HG03439 (cell line): ENCODE measurements around the gene TAB3.
"Not testable (repeated sequence)": the region's sequence is repeated elsewhere in the genome, so short reads cannot be mapped to it uniquely, and the experiment has no call there.

Experiments
- ATAC-seq: cut with Tn5 transposase; IDR thresholded peaks from one replicate; pipeline ENCODE4 v1.9.1; 2021; ENCODE audit warnings: mild to moderate bottlenecking, moderate library complexity; ENCODE audit not compliant: unreplicated experiment

The TAB3 gene

GRCh38 chrX:30822068-30822681, 66.9 kb downstream of the TAB3 start:
- peak; percentile 83 for ATAC-seq

DNA sequence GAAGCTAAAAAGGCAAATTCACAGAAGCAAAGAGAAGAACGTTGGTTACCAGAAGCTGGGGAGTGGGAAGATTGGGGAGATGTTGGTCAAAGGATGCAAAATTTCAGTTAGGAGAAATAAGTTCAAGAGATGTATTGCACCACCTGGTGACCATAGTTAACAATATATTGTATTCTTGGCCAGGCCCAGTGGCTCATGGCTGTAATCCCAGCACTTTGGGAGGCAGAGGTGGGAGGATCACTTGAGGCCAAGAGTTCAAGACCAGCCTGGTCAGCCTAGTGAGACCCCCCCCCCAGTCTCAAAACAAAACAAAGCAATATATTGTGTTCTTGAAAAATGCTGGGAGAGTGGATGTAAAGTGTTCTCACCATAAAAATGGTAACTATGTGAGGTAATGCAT, 67.9 kb downstream of the TAB3 start:
- ATAC-seq, result no peak

DNA sequence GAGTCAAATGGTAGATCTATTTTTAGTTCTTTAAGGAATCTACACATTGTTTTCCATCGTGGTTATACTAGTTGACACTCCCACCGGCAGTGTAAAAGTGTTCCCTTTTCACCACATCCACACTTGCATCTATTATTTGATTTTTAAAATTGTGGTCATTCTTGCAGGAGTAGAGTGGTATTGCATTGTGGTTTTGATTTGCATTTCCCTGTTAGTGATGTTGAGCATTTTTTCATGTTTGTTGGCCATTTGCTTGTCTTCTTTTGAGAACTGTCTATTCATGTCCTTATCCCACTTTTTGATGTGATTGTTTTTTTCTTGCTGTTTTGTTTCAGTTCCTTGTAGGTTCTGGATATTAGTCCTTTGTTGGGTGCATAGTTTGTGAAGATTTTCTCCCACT, 70.0 kb downstream of the TAB3 start:
- ATAC-seq, result no peak

GRCh38 chrX:30816079-30816478, 73.0 kb downstream of the TAB3 start:
- ATAC-seq, result no peak

DNA sequence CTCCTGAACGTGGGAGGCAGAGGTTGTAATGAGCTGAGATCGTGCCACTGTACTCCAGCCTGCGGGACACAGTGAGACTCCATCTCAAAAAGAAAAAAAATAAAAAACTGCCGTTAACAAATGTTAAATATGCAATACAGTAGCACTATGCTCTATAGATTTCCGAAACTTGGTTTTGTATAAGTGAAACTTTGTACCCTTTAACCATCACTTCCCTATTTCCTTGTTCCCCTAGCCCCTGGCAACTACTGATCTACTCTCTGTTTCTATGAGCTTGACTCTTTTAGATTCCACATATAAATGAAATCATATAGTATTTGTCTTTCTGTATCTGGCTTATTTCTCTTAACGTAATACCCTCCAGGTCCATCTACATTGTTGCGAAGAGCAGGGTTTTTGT, 74.1 kb downstream of the TAB3 start:
- ATAC-seq, result no peak

GRCh38 chrX:30812326-30812725, 76.7 kb downstream of the TAB3 start:
- peak; percentile 89 for ATAC-seq

DNA sequence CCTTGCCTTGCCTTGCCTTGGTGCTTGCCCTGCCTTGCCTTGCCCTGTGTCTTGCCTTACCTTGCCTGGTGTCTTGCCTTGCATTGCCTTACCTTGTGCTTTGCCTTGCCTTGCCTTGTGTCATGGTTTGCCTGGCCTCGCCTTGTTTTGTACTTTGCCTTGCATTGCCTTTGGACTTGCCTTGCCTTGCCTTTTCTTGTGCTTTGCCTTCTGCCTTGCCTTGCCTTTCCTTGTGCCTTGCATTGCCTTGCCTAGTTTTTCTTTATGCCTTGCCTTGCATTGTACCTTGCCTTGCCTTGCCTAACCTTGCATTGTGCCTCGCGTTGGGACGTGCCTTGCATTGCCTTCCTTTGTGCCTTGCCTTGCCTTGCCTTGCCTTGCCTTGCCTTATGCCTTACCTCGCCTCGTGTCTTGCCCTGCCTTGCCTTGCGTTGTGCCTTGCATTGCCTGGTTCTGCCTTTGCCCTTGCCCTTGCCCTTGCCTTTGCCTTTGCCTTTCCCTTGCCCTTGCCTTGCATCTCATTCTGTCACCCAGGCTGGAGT, 82.8 kb downstream of the TAB3 start:
- ATAC-seq, result no peak

- ATAC-seq, result no peak
These were observed 84.6 kb downstream of the TAB3 start for GRCh38 chrX:30804462-30804861.

GRCh38 chrX:30800901-30801300, 88.2 kb downstream of the TAB3 start:
- ATAC-seq, result no peak

GRCh38 chrX:30799327-30799726, 89.7 kb downstream of the TAB3 start:
- no peak for ATAC-seq

- ATAC-seq, result no peak
These were observed 90.2 kb downstream of the TAB3 start for GRCh38 chrX:30798810-30799209.

GRCh38 chrX:30797301-30797700, 91.8 kb downstream of the TAB3 start:
- not testable (repeated sequence) for ATAC-seq

DNA sequence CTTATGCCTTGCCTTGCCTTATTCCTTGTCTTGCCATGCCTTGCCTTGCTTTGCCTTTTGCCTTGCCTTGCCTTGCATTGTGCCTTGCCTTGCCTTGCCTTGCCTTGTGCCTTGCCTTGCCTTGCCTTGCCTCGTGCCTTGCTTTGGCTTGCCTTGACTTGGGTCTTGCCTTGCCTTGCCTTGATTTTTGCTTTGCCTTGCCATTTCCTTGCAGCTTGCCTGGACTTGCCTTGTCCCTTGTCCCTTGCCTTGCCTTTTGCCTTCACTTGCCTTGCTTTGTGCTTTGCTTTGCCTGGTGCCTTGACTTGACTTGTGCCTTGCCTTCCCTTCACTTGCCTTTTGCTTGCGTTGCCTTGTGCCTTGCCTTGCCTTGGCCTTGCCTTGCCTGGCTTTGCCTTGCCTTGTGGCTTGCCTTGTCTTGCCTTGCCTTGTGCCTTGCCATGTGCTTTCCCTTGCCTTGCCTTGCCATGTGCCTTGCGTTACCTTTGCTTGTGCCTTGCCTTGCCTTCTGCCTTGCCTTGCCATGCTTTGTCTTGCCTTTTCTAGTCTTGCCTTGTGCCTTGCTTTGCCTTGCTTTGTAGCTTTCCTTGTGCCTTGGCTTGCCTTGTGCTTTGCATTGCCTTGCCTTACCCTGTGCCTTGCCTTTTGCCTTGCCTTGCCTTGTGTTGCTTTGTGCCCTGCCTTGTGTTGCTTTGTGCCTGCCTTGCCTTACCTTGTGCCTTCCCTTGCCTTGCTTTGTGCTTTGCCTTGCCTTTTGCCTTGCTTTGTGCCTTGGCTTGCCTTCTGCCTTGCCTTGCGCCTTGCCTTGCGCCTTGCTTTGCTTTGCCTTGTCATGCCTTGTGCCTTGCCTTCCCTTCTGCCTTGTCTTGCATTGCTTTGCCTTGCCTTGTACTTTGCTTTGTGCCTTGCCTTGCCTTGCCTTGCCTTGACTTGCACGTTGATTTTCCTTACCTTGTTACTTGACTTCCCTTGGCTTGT, 92.8 kb downstream of the TAB3 start:
- no peak for ATAC-seq

GRCh38 chrX:30794497-30794896, 94.6 kb downstream of the TAB3 start:
- ATAC-seq, result no peak

- no peak for ATAC-seq
These were observed 95.3 kb downstream of the TAB3 start for GRCh38 chrX:30793767-30794103.

GRCh38 chrX:30793075-30793766, 95.8 kb downstream of the TAB3 start:
- ATAC-seq, result no peak

- ATAC-seq, result no peak
These were observed 97.5 kb downstream of the TAB3 start for GRCh38 chrX:30791296-30792278.

DNA sequence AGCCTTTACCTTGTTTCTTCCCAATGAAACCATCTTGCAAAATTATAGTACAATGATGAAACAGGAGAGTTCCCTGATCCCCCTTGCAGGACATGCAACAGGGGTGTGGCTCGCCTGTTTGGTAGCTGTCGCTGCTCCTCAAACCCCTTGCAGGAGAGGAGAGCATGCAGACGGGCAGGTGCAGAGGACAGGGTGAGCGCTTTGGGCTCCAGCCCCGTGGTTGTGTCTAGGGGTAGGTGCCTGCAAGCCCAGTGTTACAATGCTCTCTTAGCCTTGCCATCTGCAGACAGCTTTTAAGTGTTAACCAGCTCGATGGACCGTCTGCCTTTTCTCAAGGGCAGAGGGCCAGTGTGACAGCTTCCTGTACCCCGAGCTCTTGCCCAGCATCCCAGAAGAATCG, 102.0 kb downstream of the TAB3 start:
- ATAC-seq, result no peak

DNA sequence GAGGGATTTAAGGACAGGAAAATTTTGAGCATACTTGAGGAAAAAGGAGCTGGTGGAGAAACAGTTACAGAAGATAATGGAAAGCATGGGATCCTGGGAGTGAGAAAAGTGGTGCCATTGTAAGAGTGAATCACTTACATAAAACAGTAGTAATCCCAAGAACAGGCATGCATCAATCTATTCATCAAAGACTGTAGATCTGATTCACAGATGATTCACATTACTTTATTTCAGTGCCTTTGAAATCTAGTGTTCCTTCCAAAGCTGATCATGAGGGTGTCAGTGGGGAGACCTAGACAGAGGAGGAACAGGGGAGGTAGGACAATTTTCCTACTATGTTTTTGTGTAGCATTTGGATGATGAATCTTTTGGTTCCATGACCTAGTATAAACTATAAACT, 102.7 kb downstream of the TAB3 start:
- ATAC-seq, result no peak

DNA sequence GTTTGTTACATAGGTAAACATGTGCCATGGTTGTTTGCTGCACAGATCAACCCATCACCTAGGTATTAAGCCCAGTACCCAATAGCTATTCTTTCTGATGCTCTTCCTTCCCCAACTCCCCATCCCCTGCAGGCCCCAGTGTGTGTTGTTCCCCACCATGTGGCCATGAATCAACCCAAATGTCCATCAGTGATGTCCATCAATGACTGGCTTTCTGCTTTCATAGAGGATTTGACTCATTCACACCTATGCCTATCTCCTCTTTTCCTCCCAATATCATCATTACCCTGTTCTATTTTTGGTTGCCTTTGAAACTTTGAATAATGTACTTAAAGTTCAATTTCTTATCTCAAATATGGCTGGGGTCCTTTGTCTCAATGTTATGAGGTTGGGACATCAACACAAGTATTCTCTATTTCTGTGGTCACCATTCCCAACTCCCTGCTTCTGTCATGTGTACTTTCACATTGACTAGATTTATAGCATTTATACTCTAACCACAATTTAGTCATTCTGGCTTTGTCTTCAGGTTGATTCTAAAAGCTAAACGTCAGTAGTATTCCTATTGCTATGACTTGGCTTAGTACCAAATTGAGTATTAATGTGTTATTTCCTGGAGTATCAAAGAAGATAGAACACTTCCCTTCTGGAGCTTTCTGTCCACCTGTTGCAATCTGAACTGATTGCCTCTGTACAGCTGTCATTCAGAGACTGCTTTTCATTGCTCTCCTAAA, 107.2 kb downstream of the TAB3 start:
- ATAC-seq, result no peak
